SK-N-SH (cell line): ENCODE data around the gene CDH20.

Source experiments
- ELF1 ChIP-seq: IDR thresholded peaks from 2 replicates; pipeline ENCODE4 v1.4.0; 2012
- EZH2phosphoT487 ChIP-seq: fragments of 200-600 bp; sonication (generic); IDR thresholded peaks from 2 replicates; pipeline ENCODE4 v1.6.1; 2017; ENCODE audit warnings: low read depth, mixed run types, mild to moderate bottlenecking, antibody characterized with exemption, moderate library complexity, borderline replicate concordance
- POLR2AphosphoS5 ChIP-seq: IDR thresholded peaks from 2 replicates; pipeline ENCODE4 v1.6.1; 2012; ENCODE audit warnings: low read depth, low read length
- RAD21 ChIP-seq: IDR thresholded peaks from 2 replicates; pipeline ENCODE4 v1.6.1; 2012; ENCODE audit warnings: mild to moderate bottlenecking, low read length
- TAF1 ChIP-seq: IDR thresholded peaks from 2 replicates; pipeline ENCODE4 v1.6.1; 2012; ENCODE audit warnings: low read depth, mild to moderate bottlenecking, low read length, moderate library complexity, borderline replicate concordance
- TF ChIP-seq, protein P1 (sequence below): fragments of 200-600 bp; sonication (generic); IDR thresholded peaks from 2 replicates; pipeline ENCODE4 v1.6.1; 2017; ENCODE audit warnings: antibody characterized with exemption, mild to moderate bottlenecking, moderate library complexity
- TF ChIP-seq, protein P2 (sequence below): IDR thresholded peaks from 2 replicates; pipeline ENCODE4 v1.6.1; 2012; ENCODE audit warnings: mild to moderate bottlenecking, low read depth, low read length, moderate library complexity
- TF ChIP-seq, protein P3 (sequence below): IDR thresholded peaks from 2 replicates; pipeline ENCODE4 v1.4.0; 2012; ENCODE audit warnings: low read depth, borderline replicate concordance
- TF ChIP-seq, protein P4 (sequence below): IDR thresholded peaks from 2 replicates; pipeline ENCODE4 v1.4.0; 2012; ENCODE audit warnings: low read depth

DNA sequence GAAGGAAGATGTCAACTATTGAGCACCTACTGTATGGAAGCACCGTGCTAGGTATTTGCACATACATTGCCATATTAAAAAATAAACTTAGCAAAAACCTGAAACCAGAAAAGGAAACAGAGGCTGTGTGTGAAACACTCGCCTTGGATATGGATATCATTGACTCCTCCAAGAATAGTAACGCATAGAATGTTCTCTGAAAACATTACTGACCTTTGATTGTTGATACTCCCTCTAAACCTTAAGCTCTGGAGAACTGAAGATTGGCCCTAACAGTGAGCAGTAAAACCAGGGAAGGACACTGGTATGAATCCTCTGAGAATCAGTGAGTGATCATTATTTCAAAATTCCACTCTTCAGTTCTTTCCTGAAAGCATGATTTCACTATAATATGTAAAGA, 236.8 kb downstream of the CDH20 start:
- TF ChIP-seq ELF1: no peak
- no peak for TF ChIP-seq TAF1
- TF ChIP-seq, protein P1, sequence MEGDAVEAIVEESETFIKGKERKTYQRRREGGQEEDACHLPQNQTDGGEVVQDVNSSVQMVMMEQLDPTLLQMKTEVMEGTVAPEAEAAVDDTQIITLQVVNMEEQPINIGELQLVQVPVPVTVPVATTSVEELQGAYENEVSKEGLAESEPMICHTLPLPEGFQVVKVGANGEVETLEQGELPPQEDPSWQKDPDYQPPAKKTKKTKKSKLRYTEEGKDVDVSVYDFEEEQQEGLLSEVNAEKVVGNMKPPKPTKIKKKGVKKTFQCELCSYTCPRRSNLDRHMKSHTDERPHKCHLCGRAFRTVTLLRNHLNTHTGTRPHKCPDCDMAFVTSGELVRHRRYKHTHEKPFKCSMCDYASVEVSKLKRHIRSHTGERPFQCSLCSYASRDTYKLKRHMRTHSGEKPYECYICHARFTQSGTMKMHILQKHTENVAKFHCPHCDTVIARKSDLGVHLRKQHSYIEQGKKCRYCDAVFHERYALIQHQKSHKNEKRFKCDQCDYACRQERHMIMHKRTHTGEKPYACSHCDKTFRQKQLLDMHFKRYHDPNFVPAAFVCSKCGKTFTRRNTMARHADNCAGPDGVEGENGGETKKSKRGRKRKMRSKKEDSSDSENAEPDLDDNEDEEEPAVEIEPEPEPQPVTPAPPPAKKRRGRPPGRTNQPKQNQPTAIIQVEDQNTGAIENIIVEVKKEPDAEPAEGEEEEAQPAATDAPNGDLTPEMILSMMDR: no peak
- TF ChIP-seq RAD21: no peak
- TF ChIP-seq, protein P2, sequence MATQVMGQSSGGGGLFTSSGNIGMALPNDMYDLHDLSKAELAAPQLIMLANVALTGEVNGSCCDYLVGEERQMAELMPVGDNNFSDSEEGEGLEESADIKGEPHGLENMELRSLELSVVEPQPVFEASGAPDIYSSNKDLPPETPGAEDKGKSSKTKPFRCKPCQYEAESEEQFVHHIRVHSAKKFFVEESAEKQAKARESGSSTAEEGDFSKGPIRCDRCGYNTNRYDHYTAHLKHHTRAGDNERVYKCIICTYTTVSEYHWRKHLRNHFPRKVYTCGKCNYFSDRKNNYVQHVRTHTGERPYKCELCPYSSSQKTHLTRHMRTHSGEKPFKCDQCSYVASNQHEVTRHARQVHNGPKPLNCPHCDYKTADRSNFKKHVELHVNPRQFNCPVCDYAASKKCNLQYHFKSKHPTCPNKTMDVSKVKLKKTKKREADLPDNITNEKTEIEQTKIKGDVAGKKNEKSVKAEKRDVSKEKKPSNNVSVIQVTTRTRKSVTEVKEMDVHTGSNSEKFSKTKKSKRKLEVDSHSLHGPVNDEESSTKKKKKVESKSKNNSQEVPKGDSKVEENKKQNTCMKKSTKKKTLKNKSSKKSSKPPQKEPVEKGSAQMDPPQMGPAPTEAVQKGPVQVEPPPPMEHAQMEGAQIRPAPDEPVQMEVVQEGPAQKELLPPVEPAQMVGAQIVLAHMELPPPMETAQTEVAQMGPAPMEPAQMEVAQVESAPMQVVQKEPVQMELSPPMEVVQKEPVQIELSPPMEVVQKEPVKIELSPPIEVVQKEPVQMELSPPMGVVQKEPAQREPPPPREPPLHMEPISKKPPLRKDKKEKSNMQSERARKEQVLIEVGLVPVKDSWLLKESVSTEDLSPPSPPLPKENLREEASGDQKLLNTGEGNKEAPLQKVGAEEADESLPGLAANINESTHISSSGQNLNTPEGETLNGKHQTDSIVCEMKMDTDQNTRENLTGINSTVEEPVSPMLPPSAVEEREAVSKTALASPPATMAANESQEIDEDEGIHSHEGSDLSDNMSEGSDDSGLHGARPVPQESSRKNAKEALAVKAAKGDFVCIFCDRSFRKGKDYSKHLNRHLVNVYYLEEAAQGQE: no peak
- no peak for TF ChIP-seq EZH2phosphoT487
- TF ChIP-seq, protein P3, sequence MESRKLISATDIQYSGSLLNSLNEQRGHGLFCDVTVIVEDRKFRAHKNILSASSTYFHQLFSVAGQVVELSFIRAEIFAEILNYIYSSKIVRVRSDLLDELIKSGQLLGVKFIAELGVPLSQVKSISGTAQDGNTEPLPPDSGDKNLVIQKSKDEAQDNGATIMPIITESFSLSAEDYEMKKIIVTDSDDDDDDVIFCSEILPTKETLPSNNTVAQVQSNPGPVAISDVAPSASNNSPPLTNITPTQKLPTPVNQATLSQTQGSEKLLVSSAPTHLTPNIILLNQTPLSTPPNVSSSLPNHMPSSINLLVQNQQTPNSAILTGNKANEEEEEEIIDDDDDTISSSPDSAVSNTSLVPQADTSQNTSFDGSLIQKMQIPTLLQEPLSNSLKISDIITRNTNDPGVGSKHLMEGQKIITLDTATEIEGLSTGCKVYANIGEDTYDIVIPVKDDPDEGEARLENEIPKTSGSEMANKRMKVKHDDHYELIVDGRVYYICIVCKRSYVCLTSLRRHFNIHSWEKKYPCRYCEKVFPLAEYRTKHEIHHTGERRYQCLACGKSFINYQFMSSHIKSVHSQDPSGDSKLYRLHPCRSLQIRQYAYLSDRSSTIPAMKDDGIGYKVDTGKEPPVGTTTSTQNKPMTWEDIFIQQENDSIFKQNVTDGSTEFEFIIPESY: no peak
- TF ChIP-seq POLR2AphosphoS5: no peak
- TF ChIP-seq, protein P4, sequence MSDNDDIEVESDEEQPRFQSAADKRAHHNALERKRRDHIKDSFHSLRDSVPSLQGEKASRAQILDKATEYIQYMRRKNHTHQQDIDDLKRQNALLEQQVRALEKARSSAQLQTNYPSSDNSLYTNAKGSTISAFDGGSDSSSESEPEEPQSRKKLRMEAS: no peak
